Heart left ventricle (tissue), 16 donors: Measurements from ENCODE around the gene CDH12. TPM values are rescaled to one million over a fixed set of nuclear protein-coding genes. Genes with fewer than 3 reads are reported as not detected.

Experiments used
- ATAC-seq, 4 donors: fragments of 200-7000 bp; cut with Tn5 transposase; one replicate each; pipeline ENCODE4 v1.9.1; 2020 to 2022; ENCODE audit warnings: moderate library complexity in 4 of 4, mild to moderate bottlenecking in 3 of 4, moderate number of reproducible peaks in 1 of 4
- DNase-seq, 5 donors: peaks; one replicate each; pipeline ENCODE4 v3.0.0-alpha.2; 2020
- H3K27ac ChIP-seq, 12 donors: fragments of 200-600 bp; sonication (generic) in 4 of 12; one replicate each; pipeline versions ENCODE4 v1.5.0 to v1.8.0; 2016 to 2022; ENCODE audit warnings: mild to moderate bottlenecking in 2 of 12
- H3K27me3 ChIP-seq, 9 donors: fragments of 200-600 bp; sonication (generic) in 2 of 9; one replicate each; pipeline versions ENCODE4 v1.5.1 to v1.8.0; 2016 to 2022; ENCODE audit warnings: mild to moderate bottlenecking in 3 of 9
- H3K36me3 ChIP-seq, 9 donors: fragments of 200-600 bp; sonication (generic) in 2 of 9; one replicate each; pipeline versions ENCODE4 v1.5.0 to v1.8.0; 2018 to 2022; ENCODE audit warnings: mild to moderate bottlenecking in 2 of 9
- H3K4me1 ChIP-seq, 12 donors: fragments of 200-600 bp; sonication (generic) in 4 of 12; one replicate each; pipeline versions ENCODE4 v1.5.0 to v1.8.0; 2016 to 2022; ENCODE audit warnings: mild to moderate bottlenecking in 3 of 12
- H3K4me3 ChIP-seq, 12 donors: fragments of 200-600 bp; sonication (generic) in 4 of 12; one replicate each; pipeline versions ENCODE4 v1.5.0 to v1.8.0; 2017 to 2022; ENCODE audit warnings: mild to moderate bottlenecking in 9 of 12, moderate library complexity in 4 of 12
- H3K9me3 ChIP-seq, 12 donors: fragments of 200-600 bp; sonication (generic) in 4 of 12; one replicate each; pipeline versions ENCODE4 v1.5.0 to v1.8.0; 2016 to 2022; ENCODE audit warnings: mild to moderate bottlenecking in 1 of 12
- CTCF ChIP-seq, 12 donors: fragments of 200-600 bp; sonication (generic) in 4 of 12; IDR thresholded peaks; one replicate each; pipeline versions ENCODE4 v1.5.0 to v1.8.0; 2018 to 2022; ENCODE audit warnings: antibody characterized with exemption in 12 of 12, mild to moderate bottlenecking in 5 of 12
- POLR2A ChIP-seq, 2 donors: fragments of 450-650 bp; IDR thresholded peaks; one replicate each; pipeline ENCODE4 v1.6.1; 2017; ENCODE audit warnings: antibody characterized with exemption in 2 of 2, mild to moderate bottlenecking in 2 of 2, moderate library complexity in 2 of 2
- WGBS, 4 donors: extraction: QIAGEN DNeasy Blood & Tissue Kit in 2 of 4; methylation state at CpG; one replicate each; pipeline versions ENCODE4 v1.1.5 to v1.1.7; 2013 to 2018; 5-methylcytosine and 5-hydroxymethylcytosine counted together
- intact Hi-C, 10 donors: fragments of 100-400 bp; cut with DNase I; formaldehyde crosslinking; loops; one replicate each; pipeline versions ENCODE4 v1.11.1 to v1.14.2; 2022
- polyA plus RNA-seq, 2 donors: library from polyadenylated mRNA; stranded (reverse); fragments of 200-250 nt; gene quantifications; one replicate each; pipeline ENCODE4 v1.2.3, GENCODE V29; 2013
- total RNA-seq, 9 donors: library from RNA; depleted of rRNA in 2 of 9; stranded (reverse); fragments of >200 nt in 2 of 9; fragmentation: NEBNext Ultra II Directional in 3 of 9; extraction: Animal tissue kit (Norgen Biotek cat#: 25700) in 3 of 9; gene quantifications; one replicate each; pipeline versions ENCODE4 v1.1.0 to v1.2.4, GENCODE V29; 2016 to 2023
- donor health status: ischemic (EF 13 %, LVEDD 7.1; RV severe dilation, severe dysfunction).
- donor health status: healthy with polysubstance abuse.
- donor health status: DM: no; HTN: yes; CAD: no.
- donor health status: DM: no; HTN: no; CAD: no.
- donor health status: ischemic (EF 25% LVEDD 6.9; RV normal size, moderate dysfunction).
- donor health status: ischemic (EF 25% LVEDD 5.7; RV mildly dilated, moderate dysfunction).
- donor health status: healthy.
- donor health status: DM: yes; HTN: yes; CAD: no.
- donor health status: ischemic (EF 35%, LVEDD 5.7; RV mildly dilated, moderate dysfunction).
- donor health status: nonischemic (EF 11% LVEDD 7.7; RV severe dilation, severe dysfunction).
- donor health status: DM: yes; HTN: yes; CAD: no.
- donor health status: PGD.
- donor health status: ischemic (EF 29% LVEDD 5.4; RV normal size, mild dysfunction).
- donor health status: nonischemic (EF 23%, LVEDD 6.1; RV moderate dilation, normal function).

The CDH12 gene
- total and polyA plus RNA-seq, 11 donors = 0.11 TPM; not detected in 10

- Histone ChIP-seq H3K9me3 (no peaks in the 10 kb centered on the region), H3K27ac (no peak overlapping the region), H3K4me3 (no peak overlapping the region), H3K4me1 (no peaks in the 10 kb centered on the region), H3K27me3 (no peaks in the 10 kb centered on the region), H3K36me3 (no peaks in the 10 kb centered on the region)
- intact Hi-C loops = no loop called here
- TF ChIP-seq POLR2A (IDR thresholded peaks at IDR 0.05) (no peak), CTCF (IDR thresholded peaks at IDR 0.05) (no peak)
- 78 to 88% (median 80%) methylated on average over 2 of the region's 2 CpGs for WGBS, 4 donors
- DNase-seq (no peak), ATAC-seq (no peak)
These were observed 764.6 kb downstream of the CDH12 start for GRCh38 chr5:22088517-22088916.

GRCh38 chr5:22079566-22079965 lies 773.6 kb downstream of the CDH12 start:
- 45 to 58% (median 50%) methylated on average over 3 of the region's 3 CpGs for WGBS, 4 donors
- ATAC-seq (no peak), DNase-seq (no peak)
- Histone ChIP-seq H3K27me3 (no peaks in the 10 kb centered on the region), H3K4me1 (no peaks in the 10 kb centered on the region), H3K9me3 (peaks cover 0 to 3% (median 0%) of the 10 kb centered on the region in 12 donors), H3K27ac (no peak overlapping the region), H3K36me3 (no peaks in the 10 kb centered on the region), H3K4me3 (no peak overlapping the region)
- no peak for TF ChIP-seq CTCF (IDR thresholded peaks at IDR 0.05)
- no peak for TF ChIP-seq POLR2A (IDR thresholded peaks at IDR 0.05)
- intact Hi-C loops = no loop called here

DNA sequence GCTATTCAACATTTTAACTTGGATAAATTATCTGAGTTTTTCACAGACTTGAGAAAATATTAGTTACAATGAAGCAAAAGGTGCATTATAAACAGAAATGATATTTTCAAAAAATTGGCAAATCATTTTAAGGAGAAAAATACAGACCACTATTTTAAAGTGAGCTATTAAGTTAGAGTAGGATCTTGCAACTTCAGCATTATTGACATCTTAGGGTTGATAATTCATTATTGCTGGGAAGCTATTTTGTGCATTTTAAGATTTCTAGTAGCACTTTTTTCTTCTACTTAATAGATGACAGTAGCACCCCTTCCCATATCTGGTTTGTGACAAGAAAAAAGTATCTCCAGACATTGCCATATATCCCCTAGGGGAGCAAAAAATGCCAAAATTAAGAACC lies 774.1 kb downstream of the CDH12 start:
- DNase-seq = no peak
- ATAC-seq = no peak
- H3K4me3 ChIP-seq = no peak overlapping the region
- no peaks in the 10 kb centered on the region for H3K36me3 ChIP-seq
- H3K27me3 ChIP-seq = no peaks in the 10 kb centered on the region
- TF ChIP-seq POLR2A (IDR thresholded peaks at IDR 0.05) (no peak), CTCF (IDR thresholded peaks at IDR 0.05) (no peak)
- intact Hi-C loops = no loop called here
- H3K4me1 ChIP-seq = no peaks in the 10 kb centered on the region
- H3K27ac ChIP-seq = no peak overlapping the region
- H3K9me3 ChIP-seq = peaks cover 0 to 3% (median 0%) of the 10 kb centered on the region in 12 donors

DNA sequence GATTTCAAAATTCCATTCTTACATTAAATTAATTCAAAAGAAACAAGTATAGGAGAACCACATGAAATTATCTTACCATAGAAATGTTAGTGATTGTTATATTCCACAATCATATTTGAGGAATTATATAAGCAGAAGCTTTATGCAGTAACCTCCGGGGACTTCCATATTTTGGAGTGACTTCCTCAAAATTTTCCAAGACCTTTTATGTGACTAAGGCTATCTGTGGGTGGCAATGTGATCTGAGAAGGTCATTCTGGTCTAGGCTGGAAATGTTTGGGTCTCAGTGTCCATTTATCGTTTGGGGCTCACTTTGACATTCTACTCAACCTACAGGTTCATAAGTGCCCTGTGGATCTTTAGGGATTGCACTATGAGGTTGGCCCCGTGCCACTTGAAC lies 776.6 kb downstream of the CDH12 start:
- no peak for TF ChIP-seq POLR2A (IDR thresholded peaks at IDR 0.05)
- TF ChIP-seq CTCF (IDR thresholded peaks at IDR 0.05) = no peak
- 69 to 82% (median 79%) methylated on average over 3 of the region's 3 CpGs for WGBS, 4 donors
- Histone ChIP-seq H3K4me3 (no peak overlapping the region), H3K27ac (no peak overlapping the region), H3K36me3 (no peaks in the 10 kb centered on the region), H3K27me3 (no peaks in the 10 kb centered on the region), H3K4me1 (no peaks in the 10 kb centered on the region), H3K9me3 (peaks cover 0 to 8% (median 0%) of the 10 kb centered on the region in 12 donors)
- DNase-seq (no peak), ATAC-seq (no peak)
- intact Hi-C loops = no loop called here
